Measurements from ENCODE around the gene SORL1.

The SORL1 gene

DNA sequence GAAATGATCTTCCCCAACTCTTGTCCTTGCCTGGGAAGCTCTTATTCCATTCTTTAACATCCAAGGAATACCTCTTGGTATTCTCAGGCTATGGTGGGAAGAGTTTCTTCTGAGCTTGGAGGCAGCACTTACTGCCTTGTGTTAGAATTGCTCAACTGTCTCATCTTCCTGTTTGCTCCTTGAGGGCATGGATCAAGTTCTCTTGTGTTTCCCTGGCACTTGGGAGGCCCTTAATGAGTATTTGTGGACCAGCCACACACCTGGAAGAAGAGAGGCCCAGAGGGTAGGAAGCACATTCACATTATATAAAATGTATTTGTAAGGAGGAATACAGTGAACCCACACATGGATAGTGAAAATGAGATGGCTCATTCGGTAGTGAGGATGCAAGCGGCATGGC is 4.0 kb downstream of the SORL1 start:
- Histone ChIP-seq H3K36me3 (ENCODE audit: insufficient read depth) (no peaks in the 10 kb centered on the region), H4K20me1 (ENCODE audit: insufficient read depth) (no peaks in the 10 kb centered on the region), H3K9ac (no peak overlapping the region), H2AFZ (ENCODE audit: low read depth) (no peak overlapping the region), H3K4me3 (IDR thresholded peaks at IDR 0.05; ENCODE audit: insufficient read depth, low read depth, low read length) (no peak overlapping the region), H3K4me2 (no peak overlapping the region), H3K27ac (no peak overlapping the region), H3K27me3 (ENCODE audit: insufficient read depth, low read depth) (no peaks in the 10 kb centered on the region), H3K4me1 (ENCODE audit: low read depth, poor library complexity, severe bottlenecking) (peaks cover 4% of the 10 kb centered on the region), H3K79me2 (ENCODE audit: insufficient read depth, low read depth) (no peaks in the 10 kb centered on the region)
- TF ChIP-seq, protein P1, sequence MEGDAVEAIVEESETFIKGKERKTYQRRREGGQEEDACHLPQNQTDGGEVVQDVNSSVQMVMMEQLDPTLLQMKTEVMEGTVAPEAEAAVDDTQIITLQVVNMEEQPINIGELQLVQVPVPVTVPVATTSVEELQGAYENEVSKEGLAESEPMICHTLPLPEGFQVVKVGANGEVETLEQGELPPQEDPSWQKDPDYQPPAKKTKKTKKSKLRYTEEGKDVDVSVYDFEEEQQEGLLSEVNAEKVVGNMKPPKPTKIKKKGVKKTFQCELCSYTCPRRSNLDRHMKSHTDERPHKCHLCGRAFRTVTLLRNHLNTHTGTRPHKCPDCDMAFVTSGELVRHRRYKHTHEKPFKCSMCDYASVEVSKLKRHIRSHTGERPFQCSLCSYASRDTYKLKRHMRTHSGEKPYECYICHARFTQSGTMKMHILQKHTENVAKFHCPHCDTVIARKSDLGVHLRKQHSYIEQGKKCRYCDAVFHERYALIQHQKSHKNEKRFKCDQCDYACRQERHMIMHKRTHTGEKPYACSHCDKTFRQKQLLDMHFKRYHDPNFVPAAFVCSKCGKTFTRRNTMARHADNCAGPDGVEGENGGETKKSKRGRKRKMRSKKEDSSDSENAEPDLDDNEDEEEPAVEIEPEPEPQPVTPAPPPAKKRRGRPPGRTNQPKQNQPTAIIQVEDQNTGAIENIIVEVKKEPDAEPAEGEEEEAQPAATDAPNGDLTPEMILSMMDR (conservative IDR thresholded peaks at IDR 0.05; ENCODE audit: low read depth, low read length): no peak

- Histone ChIP-seq H3K27ac (no peak overlapping the region), H3K27me3 (ENCODE audit: insufficient read depth, low read depth) (no peaks in the 10 kb centered on the region), H3K4me2 (no peak overlapping the region), H2AFZ (ENCODE audit: low read depth) (no peak overlapping the region), H3K4me1 (ENCODE audit: low read depth, poor library complexity, severe bottlenecking) (peaks cover 4% of the 10 kb centered on the region), H4K20me1 (ENCODE audit: insufficient read depth) (no peaks in the 10 kb centered on the region), H3K36me3 (ENCODE audit: insufficient read depth) (no peaks in the 10 kb centered on the region), H3K9ac (no peak overlapping the region), H3K4me3 (IDR thresholded peaks at IDR 0.05; ENCODE audit: insufficient read depth, low read depth, low read length) (no peak overlapping the region), H3K79me2 (ENCODE audit: insufficient read depth, low read depth) (no peaks in the 10 kb centered on the region)
- TF ChIP-seq, protein P1 (conservative IDR thresholded peaks at IDR 0.05; ENCODE audit: low read depth, low read length): no peak
These were observed 4.8 kb downstream of the SORL1 start for GRCh38 chr11:121456816-121457431.

DNA sequence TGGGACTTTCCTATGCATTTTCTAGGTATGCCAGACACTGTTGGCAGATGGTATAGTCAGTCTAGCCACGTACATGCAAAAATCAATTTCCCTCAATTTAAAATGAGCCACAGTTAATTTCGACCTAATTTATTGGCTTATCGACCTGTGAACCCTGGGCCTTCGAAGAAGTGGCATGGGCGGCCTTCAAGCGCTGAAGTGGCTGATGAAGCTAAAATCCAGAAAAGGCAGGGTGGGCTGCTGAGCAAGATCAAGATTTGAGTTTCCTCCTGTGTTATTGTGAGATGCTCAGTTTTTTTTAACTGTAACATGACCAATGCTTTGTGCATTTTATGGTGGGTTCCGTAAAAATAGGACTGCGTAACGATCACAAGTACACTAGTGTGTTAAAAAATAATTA is 6.4 kb downstream of the SORL1 start:
- no peak overlapping the region for H3K4me2 ChIP-seq
- TF ChIP-seq, protein P1 (conservative IDR thresholded peaks at IDR 0.05; ENCODE audit: low read depth, low read length): no peak
- no peaks in the 10 kb centered on the region for H3K27me3 ChIP-seq (ENCODE audit: insufficient read depth, low read depth)
- H3K9ac ChIP-seq: no peak overlapping the region
- H3K79me2 ChIP-seq (ENCODE audit: insufficient read depth, low read depth): no peaks in the 10 kb centered on the region
- H4K20me1 ChIP-seq (ENCODE audit: insufficient read depth): no peaks in the 10 kb centered on the region
- H3K4me3 ChIP-seq (IDR thresholded peaks at IDR 0.05; ENCODE audit: insufficient read depth, low read depth, low read length): no peak overlapping the region
- no peak overlapping the region for H2AFZ ChIP-seq (ENCODE audit: low read depth)
- no peaks in the 10 kb centered on the region for H3K36me3 ChIP-seq (ENCODE audit: insufficient read depth)
- no peaks in the 10 kb centered on the region for H3K4me1 ChIP-seq (ENCODE audit: low read depth, poor library complexity, severe bottlenecking)
- no peak overlapping the region for H3K27ac ChIP-seq

DNA sequence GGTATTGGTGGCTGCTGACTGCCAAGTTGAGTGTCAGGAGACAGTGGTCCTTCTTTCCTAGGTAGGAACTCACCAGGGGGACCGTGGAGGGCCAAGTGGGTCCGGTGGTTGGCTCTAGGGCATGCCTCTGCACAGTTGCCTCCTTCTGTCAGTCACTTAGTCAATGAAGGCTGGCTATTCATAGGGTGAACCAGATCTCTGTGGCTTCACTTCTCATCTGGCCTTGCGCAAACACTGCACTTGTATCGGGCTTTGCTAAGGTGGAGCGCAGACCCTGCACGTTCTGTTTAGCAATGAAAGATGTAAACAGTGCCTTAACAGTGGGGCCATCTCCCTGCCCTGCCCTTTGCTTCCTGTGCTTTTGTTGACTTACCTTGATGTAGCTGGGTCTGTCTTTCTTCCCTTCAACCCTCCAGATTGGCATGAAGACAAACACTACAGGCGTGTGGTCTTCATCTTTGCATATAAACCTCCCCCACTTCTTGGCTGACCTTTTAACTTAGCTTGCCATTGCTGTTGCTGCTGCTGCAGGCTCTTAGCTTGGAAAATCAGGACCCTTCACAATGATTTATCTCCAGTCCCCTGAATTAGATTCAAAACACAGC is 7.4 kb downstream of the SORL1 start:
- Histone ChIP-seq H4K20me1 (ENCODE audit: insufficient read depth) (no peaks in the 10 kb centered on the region), H2AFZ (ENCODE audit: low read depth) (no peak overlapping the region), H3K4me2 (no peak overlapping the region), H3K27me3 (ENCODE audit: insufficient read depth, low read depth) (no peaks in the 10 kb centered on the region), H3K4me1 (ENCODE audit: low read depth, poor library complexity, severe bottlenecking) (no peaks in the 10 kb centered on the region), H3K36me3 (ENCODE audit: insufficient read depth) (no peaks in the 10 kb centered on the region), H3K27ac (no peak overlapping the region), H3K4me3 (IDR thresholded peaks at IDR 0.05; ENCODE audit: insufficient read depth, low read depth, low read length) (no peak overlapping the region), H3K9ac (no peak overlapping the region), H3K79me2 (ENCODE audit: insufficient read depth, low read depth) (no peaks in the 10 kb centered on the region)
- TF ChIP-seq, protein P1 (conservative IDR thresholded peaks at IDR 0.05; ENCODE audit: low read depth, low read length): no peak
